Measurements from ENCODE around the gene ZKSCAN3. TPM values are rescaled to one million over a fixed set of nuclear protein-coding genes. Genes with fewer than 3 reads are reported as not detected.

Gene ZKSCAN3
- total RNA-seq, 2 donors from 2014 or later: 2.3 to 3.7 TPM

DNA sequence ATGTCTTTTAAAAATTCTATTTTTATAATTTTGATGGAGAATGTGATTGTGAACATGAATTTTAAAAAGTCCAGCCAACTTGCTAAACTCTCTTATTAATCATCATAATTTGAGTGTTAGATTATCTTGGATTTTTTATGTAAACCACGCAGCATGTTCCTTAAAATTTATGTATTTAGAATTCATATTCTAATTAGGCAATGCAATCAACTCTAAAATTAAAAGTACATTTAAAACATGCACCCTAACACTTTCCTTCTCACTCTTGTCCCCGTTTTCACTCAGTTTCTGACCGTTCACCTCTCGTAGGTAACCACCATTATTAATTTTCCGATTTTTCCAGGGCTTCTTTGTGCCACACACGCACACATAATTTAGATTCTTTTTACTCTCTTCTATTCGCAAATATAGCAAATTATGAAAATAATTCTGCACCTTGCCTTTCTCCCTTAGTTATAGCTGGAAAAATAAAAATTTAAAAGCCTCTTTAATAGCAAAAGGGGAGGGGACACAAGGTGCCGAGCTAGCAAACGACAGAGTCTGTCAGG is 329 bp upstream of the ZKSCAN3 start:
- peak overlapping the region; percentile 80 to 81 for H3K4me3 ChIP-seq
- H3K4me1 ChIP-seq: peaks cover 0 to 15% of the 10 kb centered on the region in 2 donors
- no peaks in the 10 kb centered on the region for H3K27me3 ChIP-seq
- no peak for TF ChIP-seq CTCF (IDR thresholded peaks at IDR 0.05)
- no peaks in the 10 kb centered on the region for H3K9me3 ChIP-seq
- DNase-seq (ENCODE audit: low spot score): no peak
- no peaks in the 10 kb centered on the region for H3K36me3 ChIP-seq
- peak overlapping the region; percentile 77 to 78 for H3K27ac ChIP-seq

GRCh38 chr6:28351087-28351486 is 1.3 kb downstream of the ZKSCAN3 start:
- no peak for DNase-seq (ENCODE audit: low spot score)
- TF ChIP-seq CTCF (IDR thresholded peaks at IDR 0.05): no peak
- no peaks in the 10 kb centered on the region for H3K9me3 ChIP-seq
- H3K36me3 ChIP-seq: no peaks in the 10 kb centered on the region
- H3K4me3 ChIP-seq: peak overlapping the region in 1 of 2 donors; percentile 80
- H3K4me1 ChIP-seq: peaks cover 0 to 27% of the 10 kb centered on the region in 2 donors
- H3K27ac ChIP-seq: peak overlapping the region; percentile 0 to 78
- no peaks in the 10 kb centered on the region for H3K27me3 ChIP-seq

GRCh38 chr6:28351493-28351925 is 1.8 kb downstream of the ZKSCAN3 start:
- TF ChIP-seq CTCF (IDR thresholded peaks at IDR 0.05): no peak
- H3K36me3 ChIP-seq: no peaks in the 10 kb centered on the region
- DNase-seq (ENCODE audit: low spot score): no peak
- H3K27me3 ChIP-seq: no peaks in the 10 kb centered on the region
- no peaks in the 10 kb centered on the region for H3K9me3 ChIP-seq
- no peak overlapping the region for H3K4me3 ChIP-seq
- H3K4me1 ChIP-seq: peaks cover 0 to 31% of the 10 kb centered on the region in 2 donors
- H3K27ac ChIP-seq: peak overlapping the region in 1 of 2 donors; percentile 0

- H3K27ac ChIP-seq: peak overlapping the region; percentile 82 to 84
- no peaks in the 10 kb centered on the region for H3K36me3 ChIP-seq
- peak overlapping the region; percentile 1 to 30 for H3K4me3 ChIP-seq
- no peaks in the 10 kb centered on the region for H3K27me3 ChIP-seq
- no peak for TF ChIP-seq CTCF (IDR thresholded peaks at IDR 0.05)
- no peak for DNase-seq (ENCODE audit: low spot score)
- no peaks in the 10 kb centered on the region for H3K9me3 ChIP-seq
- peaks cover 0 to 33% of the 10 kb centered on the region in 2 donors for H3K4me1 ChIP-seq
These were observed 3.6 kb downstream of the ZKSCAN3 start for GRCh38 chr6:28353356-28353755.

DNA sequence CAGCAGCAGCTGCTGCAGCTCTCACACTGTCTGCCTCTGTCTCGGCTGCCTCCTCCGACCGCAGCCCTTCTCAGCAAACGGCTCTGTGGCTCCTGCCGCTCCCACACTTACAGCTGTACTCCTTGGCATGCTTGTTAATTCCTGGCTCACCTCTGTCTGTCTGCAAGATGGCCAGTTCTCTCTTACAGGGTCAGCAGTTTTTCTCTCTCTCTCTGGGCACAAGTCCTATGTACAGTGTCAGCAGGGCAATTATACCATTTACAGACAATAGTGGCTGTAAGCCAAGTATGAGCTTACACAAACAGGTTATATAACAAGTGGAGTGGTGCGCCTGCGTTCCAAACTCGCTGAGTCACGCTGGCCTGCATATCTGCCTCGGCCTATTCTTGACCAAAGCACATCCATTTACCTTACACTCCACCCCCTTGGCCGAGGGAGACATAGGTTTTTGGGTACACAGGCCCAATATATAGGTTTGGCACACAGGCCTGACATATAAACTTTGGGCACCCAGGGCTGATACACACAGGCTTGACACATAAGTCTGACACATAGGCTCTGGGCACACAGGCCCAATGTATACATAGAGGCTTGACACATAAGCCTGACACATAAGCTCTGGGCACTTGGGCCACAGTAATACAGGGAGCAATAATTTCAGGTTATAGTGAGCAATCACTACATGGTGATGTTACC is 4.4 kb downstream of the ZKSCAN3 start:
- Histone ChIP-seq H3K4me3 (peak overlapping the region in 1 of 2 donors; percentile 30), H3K9me3 (no peaks in the 10 kb centered on the region), H3K27me3 (no peaks in the 10 kb centered on the region), H3K4me1 (peaks cover 0 to 33% of the 10 kb centered on the region in 2 donors), H3K27ac (peak overlapping the region; percentile 82 to 84), H3K36me3 (no peaks in the 10 kb centered on the region)
- no peak for TF ChIP-seq CTCF (IDR thresholded peaks at IDR 0.05)
- DNase-seq (ENCODE audit: low spot score): no peak
